Nephron (organoid): ENCODE data around the gene PDGFRA.

Experiments used
- H3K27ac Mint-ChIP-seq, 3 experiments: 2 replicates each; pipeline ENCODE4 v1.8.0; 2020; ENCODE audit warnings: mixed read lengths in 3 of 3, mild to moderate bottlenecking in 2 of 3, moderate library complexity in 1 of 3
- H3K27me3 Mint-ChIP-seq: 2 replicates; pipeline ENCODE4 v1.8.0; 2021; ENCODE audit warnings: low read depth, mild to moderate bottlenecking, moderate library complexity, mixed read lengths
- H3K36me3 Mint-ChIP-seq: 2 replicates; pipeline ENCODE4 v1.8.0; 2020; ENCODE audit warnings: low read depth, mixed read lengths
- H3K4me1 Mint-ChIP-seq: 2 replicates; pipeline ENCODE4 v1.8.0; 2020; ENCODE audit warnings: mixed read lengths
- H3K4me3 Mint-ChIP-seq, 3 experiments: 2 replicates each; pipeline ENCODE4 v1.8.0; 2020; ENCODE audit warnings: mild to moderate bottlenecking in 3 of 3, mixed read lengths in 3 of 3, moderate library complexity in 2 of 3
- H3K9me3 Mint-ChIP-seq: 2 replicates; pipeline ENCODE4 v1.8.0; 2020; ENCODE audit warnings: mixed read lengths
- CTCF ChIP-seq, 3 experiments: fragments of 200-600 bp; sonication (generic); IDR thresholded peaks; one replicate each; pipeline ENCODE4 v1.5.0; 2021; ENCODE audit warnings: antibody characterized with exemption in 3 of 3; ENCODE audit not compliant: unreplicated experiment in 3 of 3

Gene PDGFRA

GRCh38 chr4:54228961-54229501 lies at the start of gene PDGFRA:
Gene PDGFRA, plus strand, starts transcription at chr4:54229293. Its CDS starts 29,476 bp downstream, at chr4:54258769.
- peaks cover 5% of the 10 kb centered on the region for H3K9me3 Mint-ChIP-seq
- peaks cover 27% of the 10 kb centered on the region for H3K36me3 Mint-ChIP-seq
- peaks cover 25% of the 10 kb centered on the region for H3K4me1 Mint-ChIP-seq
- no peak for TF ChIP-seq CTCF (IDR thresholded peaks at IDR 0.05; ENCODE audit: unreplicated experiment in 3 of 3)
- H3K4me3 Mint-ChIP-seq = peak within 1 kb of the TSS; percentile 92 to 95 (median 95)
- H3K27me3 Mint-ChIP-seq = peaks cover 89% of the 10 kb centered on the region
- H3K27ac Mint-ChIP-seq = peak within 1 kb of the TSS; percentile 93 to 99 (median 98)

- H3K27ac Mint-ChIP-seq = no peak overlapping the region
- no peak overlapping the region for H3K4me3 Mint-ChIP-seq
- H3K9me3 Mint-ChIP-seq = no peaks in the 10 kb centered on the region
- peaks cover 5% of the 10 kb centered on the region for H3K4me1 Mint-ChIP-seq
- no peaks in the 10 kb centered on the region for H3K36me3 Mint-ChIP-seq
- H3K27me3 Mint-ChIP-seq = peaks cover 3% of the 10 kb centered on the region
- no peak for TF ChIP-seq CTCF (IDR thresholded peaks at IDR 0.05; ENCODE audit: unreplicated experiment in 3 of 3)
Observed at GRCh38 chr4:54184581-54184980, 44.5 kb upstream of the PDGFRA start.

GRCh38 chr4:54185044-54185780 lies 43.9 kb upstream of the PDGFRA start:
- TF ChIP-seq CTCF (IDR thresholded peaks at IDR 0.05; ENCODE audit: unreplicated experiment in 3 of 3) = no peak
- no peak overlapping the region for H3K4me3 Mint-ChIP-seq
- no peaks in the 10 kb centered on the region for H3K36me3 Mint-ChIP-seq
- peaks cover 5% of the 10 kb centered on the region for H3K4me1 Mint-ChIP-seq
- H3K9me3 Mint-ChIP-seq = no peaks in the 10 kb centered on the region
- peaks cover 3% of the 10 kb centered on the region for H3K27me3 Mint-ChIP-seq
- no peak overlapping the region for H3K27ac Mint-ChIP-seq

- no peak for TF ChIP-seq CTCF (IDR thresholded peaks at IDR 0.05; ENCODE audit: unreplicated experiment in 3 of 3)
- no peaks in the 10 kb centered on the region for H3K9me3 Mint-ChIP-seq
- H3K27ac Mint-ChIP-seq = no peak overlapping the region
- peaks cover 5% of the 10 kb centered on the region for H3K4me1 Mint-ChIP-seq
- H3K4me3 Mint-ChIP-seq = no peak overlapping the region
- no peaks in the 10 kb centered on the region for H3K36me3 Mint-ChIP-seq
- H3K27me3 Mint-ChIP-seq = peaks cover 3% of the 10 kb centered on the region
Observed at GRCh38 chr4:54185866-54186265, 43.2 kb upstream of the PDGFRA start.

- peaks cover 3% of the 10 kb centered on the region for H3K27me3 Mint-ChIP-seq
- H3K36me3 Mint-ChIP-seq = no peaks in the 10 kb centered on the region
- no peak overlapping the region for H3K27ac Mint-ChIP-seq
- no peak overlapping the region for H3K4me3 Mint-ChIP-seq
- no peak for TF ChIP-seq CTCF (IDR thresholded peaks at IDR 0.05; ENCODE audit: unreplicated experiment in 3 of 3)
- peaks cover 5% of the 10 kb centered on the region for H3K4me1 Mint-ChIP-seq
- H3K9me3 Mint-ChIP-seq = no peaks in the 10 kb centered on the region
Observed at GRCh38 chr4:54186371-54186770, 42.7 kb upstream of the PDGFRA start.

- H3K4me3 Mint-ChIP-seq = no peak overlapping the region
- peaks cover 3% of the 10 kb centered on the region for H3K27me3 Mint-ChIP-seq
- peaks cover 5% of the 10 kb centered on the region for H3K4me1 Mint-ChIP-seq
- H3K9me3 Mint-ChIP-seq = no peaks in the 10 kb centered on the region
- no peak for TF ChIP-seq CTCF (IDR thresholded peaks at IDR 0.05; ENCODE audit: unreplicated experiment in 3 of 3)
- no peak overlapping the region for H3K27ac Mint-ChIP-seq
- no peaks in the 10 kb centered on the region for H3K36me3 Mint-ChIP-seq
Observed at GRCh38 chr4:54187148-54187547, 41.9 kb upstream of the PDGFRA start.
